Panc1 (cell line): Measurements from ENCODE around the gene RBFA.

Experiments used
- POLR2AphosphoS5 ChIP-seq: IDR thresholded peaks from 2 replicates; pipeline ENCODE4 v1.6.1; 2012; ENCODE audit warnings: mild to moderate bottlenecking, low read depth, low read length, moderate library complexity
- SIN3A ChIP-seq: IDR thresholded peaks from 2 replicates; pipeline ENCODE4 v1.6.1; 2012; ENCODE audit warnings: low read depth, mild to moderate bottlenecking, low read length, moderate library complexity, borderline replicate concordance; ENCODE audit not compliant: insufficient read depth
- TF ChIP-seq, protein P1 (sequence below): fragments of 450-650 bp; IDR thresholded peaks from 2 replicates; pipeline ENCODE4 v1.5.1; 2017; ENCODE audit warnings: mild to moderate bottlenecking

GRCh38 chr18:79991494-79991893 lies 42.7 kb upstream of the RBFA start:
- TF ChIP-seq SIN3A: no peak
- TF ChIP-seq, protein P1, sequence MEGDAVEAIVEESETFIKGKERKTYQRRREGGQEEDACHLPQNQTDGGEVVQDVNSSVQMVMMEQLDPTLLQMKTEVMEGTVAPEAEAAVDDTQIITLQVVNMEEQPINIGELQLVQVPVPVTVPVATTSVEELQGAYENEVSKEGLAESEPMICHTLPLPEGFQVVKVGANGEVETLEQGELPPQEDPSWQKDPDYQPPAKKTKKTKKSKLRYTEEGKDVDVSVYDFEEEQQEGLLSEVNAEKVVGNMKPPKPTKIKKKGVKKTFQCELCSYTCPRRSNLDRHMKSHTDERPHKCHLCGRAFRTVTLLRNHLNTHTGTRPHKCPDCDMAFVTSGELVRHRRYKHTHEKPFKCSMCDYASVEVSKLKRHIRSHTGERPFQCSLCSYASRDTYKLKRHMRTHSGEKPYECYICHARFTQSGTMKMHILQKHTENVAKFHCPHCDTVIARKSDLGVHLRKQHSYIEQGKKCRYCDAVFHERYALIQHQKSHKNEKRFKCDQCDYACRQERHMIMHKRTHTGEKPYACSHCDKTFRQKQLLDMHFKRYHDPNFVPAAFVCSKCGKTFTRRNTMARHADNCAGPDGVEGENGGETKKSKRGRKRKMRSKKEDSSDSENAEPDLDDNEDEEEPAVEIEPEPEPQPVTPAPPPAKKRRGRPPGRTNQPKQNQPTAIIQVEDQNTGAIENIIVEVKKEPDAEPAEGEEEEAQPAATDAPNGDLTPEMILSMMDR: no peak
- TF ChIP-seq POLR2AphosphoS5: no peak
